ENCODE results near the gene NUMBL.

GRCh38 chr19:40621966-40622772, 68.3 kb downstream of the NUMBL start:
- TF ChIP-seq CTCF (IDR thresholded peaks at IDR 0.05) (no peak), POLR2A (IDR thresholded peaks at IDR 0.05) (no peak), EP300 (IDR thresholded peaks at IDR 0.05) (no peak), POLR2AphosphoS5 (IDR thresholded peaks at IDR 0.05) (no peak)

Measured in gastroesophageal sphincter (tissue), 3 donors.